ENCODE results near the gene FHIP1A.

- TF ChIP-seq CTCF (IDR thresholded peaks at IDR 0.05), result no peak
- TF ChIP-seq POLR2A (IDR thresholded peaks at IDR 0.05), result no peak
These were observed 8.6 kb upstream of the FHIP1A start for GRCh38 chr4:151400343-151400742.

Data from adrenal gland (tissue), 5 donors.